GM13976 (cell line): ENCODE results near the gene CABCOCO1.

Source experiments
- DNase-seq: peaks from one replicate; pipeline ENCODE4 v3.0.0; 2012; ENCODE audit warnings: low spot score
- CTCF ChIP-seq: IDR thresholded peaks from 2 replicates; pipeline ENCODE4 v1.5.1; 2012; ENCODE audit warnings: borderline replicate concordance, mild to moderate bottlenecking; ENCODE audit not compliant: insufficient read depth; ENCODE audit errors: extremely low read depth, missing control alignments, control extremely low read depth
- in situ Hi-C: fragments of 300-500 bp; cut with MboI; formaldehyde crosslinking; loops from one replicate; pipeline ENCODE4 v1.12.0; 2022; ENCODE audit warnings: low sequenced_read_pairs, mixed read lengths, inconsistent platforms; ENCODE audit not compliant: unreplicated experiment

Gene CABCOCO1

GRCh38 chr10:61757001-61757400, 94.3 kb downstream of the CABCOCO1 start:
- no peak for TF ChIP-seq CTCF
- in situ Hi-C loops, result no loop called here
- DNase-seq, result no peak

- no peak for DNase-seq
- in situ Hi-C loops, result no loop called here
- TF ChIP-seq CTCF, result no peak
These were observed 95.0 kb downstream of the CABCOCO1 start for GRCh38 chr10:61757525-61758397.

- in situ Hi-C loops, result no loop called here
These were observed 95.7 kb downstream of the CABCOCO1 start for GRCh38 chr10:61758433-61758832.

GRCh38 chr10:61759751-61760150, 97.0 kb downstream of the CABCOCO1 start:
- TF ChIP-seq CTCF, result no peak
- in situ Hi-C loops, result no loop called here
- no peak for DNase-seq

More at GRCh38 chr10:61758433-61758832, 95.7 kb downstream of the CABCOCO1 start:
- DNase-seq, result no peak
- no peak for TF ChIP-seq CTCF

GRCh38 chr10:61760943-61761824, 98.5 kb downstream of the CABCOCO1 start:
- no peak for TF ChIP-seq CTCF
- DNase-seq, result no peak
- in situ Hi-C loops, result no loop called here

GRCh38 chr10:61761825-61762217, 99.1 kb downstream of the CABCOCO1 start:
- in situ Hi-C loops, result no loop called here
- no peak for DNase-seq
- TF ChIP-seq CTCF, result no peak
